KG1 (cell line): ENCODE measurements around the gene RXRB.
"Not testable (repeated sequence)": the region's sequence is repeated elsewhere in the genome, so short reads cannot be mapped to it uniquely, and the experiment has no call there.

Experiments
- DNase-seq: peaks from one replicate; lab custom pipeline; 2025; lab: John Stamatoyannopoulos, UW

Gene RXRB

GRCh38 chr6:33200219-33201146 is at the start of gene RXRB, which contains the start of gene SLC39A7:
Gene RXRB, minus strand, starts transcription at chr6:33200665. Its CDS starts 189 bp downstream, at chr6:33200476.
Gene SLC39A7, plus strand, starts transcription at chr6:33200867. Its CDS starts 379 bp downstream, at chr6:33201246.
- DNase-seq = peak; percentile 99

DNA sequence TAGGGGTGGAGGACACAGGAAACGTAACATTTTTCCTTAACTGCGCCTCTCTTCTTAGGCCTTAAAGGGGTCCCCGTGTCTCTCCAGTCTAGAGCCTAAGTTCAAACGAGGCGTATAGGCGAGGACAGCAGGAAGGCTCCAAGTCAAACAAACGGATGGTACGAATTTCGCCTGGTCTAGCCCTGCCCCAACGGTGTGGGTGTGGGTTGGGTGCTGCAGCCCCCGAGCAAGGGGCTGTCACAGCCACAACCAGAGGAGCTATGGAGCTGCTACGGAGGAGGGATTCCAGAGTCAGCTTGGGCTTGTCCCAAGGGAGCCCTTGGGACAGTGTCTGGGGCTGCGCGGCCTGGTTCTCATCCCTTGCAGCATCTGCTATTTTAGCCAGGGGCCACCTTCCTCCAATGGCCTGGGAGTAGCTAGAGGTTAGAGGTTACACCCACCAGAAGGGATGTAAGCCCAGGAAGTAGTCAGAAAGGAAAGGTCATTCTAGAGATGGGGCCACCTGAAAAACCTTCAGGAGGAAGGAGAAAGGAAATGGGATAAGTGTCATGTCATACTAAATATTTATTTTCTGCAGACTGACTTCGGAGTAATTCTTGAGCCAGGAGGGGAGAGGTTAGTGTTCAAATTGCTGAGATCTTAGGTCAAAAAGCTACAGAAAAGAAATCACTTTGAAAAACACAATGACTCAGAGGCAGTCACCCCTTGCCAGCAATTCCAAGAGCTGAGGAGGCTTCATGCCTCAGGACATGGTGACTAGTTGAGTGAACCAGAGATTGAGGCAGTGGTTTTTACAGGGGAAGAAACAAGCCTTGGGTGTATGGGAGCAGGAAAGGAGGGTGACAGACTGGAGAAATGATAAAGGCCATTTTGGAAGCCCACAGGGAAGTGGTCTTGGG is 49.5 kb upstream of the RXRB start:
- DNase-seq = no peak

DNA sequence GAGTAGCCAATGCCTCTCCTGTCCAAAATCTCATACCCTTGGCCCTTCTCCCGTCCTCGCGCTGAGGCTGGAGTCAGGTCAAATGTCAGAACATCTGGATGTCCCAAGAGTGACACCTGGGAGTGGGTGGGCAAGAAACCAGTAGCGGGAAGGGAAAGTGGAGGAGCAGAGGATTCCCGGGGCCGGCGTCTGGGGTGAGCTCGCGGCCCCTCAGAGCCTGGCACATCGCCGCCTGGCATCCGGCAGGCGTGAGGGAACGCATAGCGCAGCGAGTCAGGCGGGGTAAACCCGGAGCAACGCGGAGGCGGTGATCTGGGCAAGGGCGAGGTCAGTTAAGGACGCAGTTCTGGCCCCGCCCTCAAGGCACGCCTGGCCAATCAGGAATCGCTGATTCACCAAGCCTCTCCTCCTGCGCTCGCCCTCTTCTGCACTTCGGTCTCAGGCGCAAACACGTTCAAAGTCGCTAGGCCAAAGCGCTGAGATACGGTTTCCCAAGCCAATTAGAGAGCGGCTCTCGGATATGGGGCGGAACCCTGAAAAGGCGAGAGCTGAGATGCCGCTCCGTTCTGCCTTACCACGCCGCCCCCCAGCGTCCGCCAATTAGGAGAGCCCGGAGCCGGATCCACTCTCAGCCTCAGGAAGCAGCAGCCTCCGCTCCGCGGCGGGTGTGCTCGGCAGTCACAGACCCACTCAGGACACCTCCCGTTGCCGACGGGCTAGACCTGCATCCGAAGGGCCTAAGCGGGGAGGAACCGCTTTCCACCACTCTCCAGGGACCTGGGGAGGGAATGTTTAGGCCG is 48.7 kb upstream of the RXRB start:
- peak; percentile 99 for DNase-seq

DNA sequence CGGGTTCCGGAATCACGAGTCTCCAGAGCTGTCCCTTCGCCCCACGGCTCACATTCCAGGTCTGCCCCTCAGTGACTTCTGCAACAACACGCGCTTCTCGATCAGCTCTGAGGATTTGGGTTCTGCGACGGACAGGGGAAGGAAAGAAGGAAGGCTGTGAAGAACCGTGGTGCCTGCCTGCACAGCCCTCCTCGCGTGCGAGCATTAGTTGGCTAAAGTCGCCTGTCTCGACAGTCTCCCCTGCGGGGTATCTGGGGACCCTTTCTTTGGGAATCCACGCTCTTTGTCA is 48.1 kb upstream of the RXRB start:
- peak; percentile 76 for DNase-seq

DNA sequence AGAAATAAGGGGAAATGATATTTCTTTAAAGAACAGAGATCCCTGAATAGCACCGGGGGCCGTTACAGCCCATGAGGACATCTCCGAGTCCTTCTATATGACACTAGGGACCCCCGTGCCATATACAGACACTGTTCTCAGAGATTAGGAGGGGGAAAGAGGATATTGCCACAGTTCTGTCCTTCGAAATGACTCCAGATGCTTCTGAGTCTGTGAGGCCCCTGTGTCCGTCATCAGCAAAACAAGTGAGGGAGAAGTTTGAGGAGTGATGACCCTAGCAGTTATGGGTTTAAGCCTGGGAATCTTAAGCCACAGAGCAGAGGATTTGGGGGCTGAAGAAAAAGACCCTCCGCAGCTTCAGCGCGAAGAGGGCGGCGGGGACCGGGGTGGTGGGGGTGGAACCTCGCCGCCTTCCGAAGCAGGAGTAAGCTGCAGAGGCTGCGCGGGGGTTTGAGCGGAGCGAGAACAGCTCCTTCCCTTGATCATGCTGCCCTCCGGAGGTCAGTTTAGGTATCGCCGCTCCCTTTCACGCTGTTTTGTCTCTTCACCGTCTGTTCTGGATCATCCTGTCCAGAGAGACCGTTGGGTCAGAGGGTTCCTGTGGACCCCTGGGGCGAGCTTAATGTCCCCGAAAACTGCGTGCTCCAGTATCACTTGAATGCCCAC is 47.6 kb upstream of the RXRB start:
- DNase-seq = peak; percentile 76

DNA sequence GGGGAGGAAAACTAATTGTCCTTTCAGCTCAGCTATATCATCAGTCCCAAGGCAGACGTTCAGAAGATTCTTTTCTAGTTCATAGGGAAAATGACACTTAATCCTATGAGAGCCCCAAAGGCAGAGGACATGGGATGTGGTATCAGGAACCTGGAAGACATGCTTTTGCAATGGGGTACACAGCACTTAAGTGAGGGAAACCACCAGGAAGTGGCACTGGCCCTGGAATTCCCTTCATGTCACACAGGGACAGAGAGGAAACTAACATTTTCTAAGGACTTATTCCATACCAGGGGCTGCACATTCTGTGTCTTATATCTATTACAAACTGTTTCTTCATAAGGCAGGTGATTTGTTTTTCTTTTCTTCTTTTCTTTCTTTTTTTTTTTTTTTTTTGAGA is 43.0 kb upstream of the RXRB start:
- no peak for DNase-seq

DNA sequence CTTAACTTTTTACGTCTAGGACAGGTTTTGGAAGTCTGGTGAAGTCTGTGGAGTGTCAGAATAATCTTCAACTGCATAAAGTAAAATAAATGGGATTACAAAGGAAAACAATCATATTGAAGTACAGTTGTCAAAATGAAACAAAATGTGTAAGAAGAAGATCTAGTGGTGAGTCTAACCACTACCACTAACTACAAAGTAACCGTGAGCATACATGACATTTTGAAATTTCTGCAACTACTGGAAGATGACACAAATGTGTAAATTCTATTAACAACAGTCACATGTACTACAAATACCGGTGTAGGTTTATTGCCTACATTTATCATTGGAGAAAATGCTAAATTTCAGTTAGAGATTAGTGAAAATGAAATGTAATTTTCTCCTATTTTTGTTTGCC is 41.5 kb upstream of the RXRB start:
- no peak for DNase-seq

DNA sequence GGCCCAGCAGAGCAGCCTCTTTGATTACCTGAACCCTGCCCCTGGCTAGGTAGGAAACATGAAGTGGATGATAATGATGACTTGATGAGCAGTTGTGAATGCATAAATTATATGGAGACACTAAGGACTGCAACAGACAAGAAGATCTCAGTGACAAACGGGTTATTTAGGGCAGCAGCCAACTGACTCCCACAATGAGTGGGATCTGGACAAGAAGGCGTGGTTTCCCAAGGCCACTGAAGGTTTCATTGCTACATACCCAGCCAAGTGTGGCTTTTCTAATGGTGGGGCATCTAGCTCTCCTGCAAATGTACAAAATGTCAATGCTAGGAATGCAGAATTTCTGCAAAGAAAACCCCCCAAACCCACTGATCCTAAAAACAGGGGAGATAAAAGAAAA is 37.3 kb upstream of the RXRB start:
- no peak for DNase-seq

- no peak for DNase-seq
Observed at GRCh38 chr6:33236852-33237251, 36.4 kb upstream of the RXRB start.

GRCh38 chr6:33236328-33236727 is 35.9 kb upstream of the RXRB start:
- no peak for DNase-seq

DNA sequence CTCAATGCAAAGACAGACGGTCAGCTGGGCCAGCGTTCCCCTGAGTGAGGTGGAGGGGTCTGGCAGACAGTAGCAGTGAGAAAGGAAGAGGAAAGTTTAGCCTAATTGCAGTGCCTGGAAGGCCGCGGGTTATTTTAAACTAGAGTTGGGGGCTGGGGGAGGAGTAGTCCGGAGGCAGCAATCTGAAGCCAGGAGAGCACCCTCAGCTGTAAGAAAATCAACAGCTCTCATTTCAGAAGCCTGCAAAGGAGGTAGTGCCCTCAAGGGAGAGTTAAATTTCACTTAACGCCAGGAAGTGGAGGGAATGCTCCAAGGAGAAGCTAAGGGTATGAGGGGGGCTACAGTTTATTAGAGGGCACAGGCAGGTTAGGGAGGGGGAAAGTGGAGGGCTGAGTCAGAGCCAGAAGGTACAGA is 34.8 kb upstream of the RXRB start:
- no peak for DNase-seq

- DNase-seq = not testable (repeated sequence)
Observed at GRCh38 chr6:33226503-33227120, 26.1 kb upstream of the RXRB start.

- no peak for DNase-seq
Observed at GRCh38 chr6:33217681-33218080, 17.2 kb upstream of the RXRB start.

GRCh38 chr6:33217246-33217645 is 16.8 kb upstream of the RXRB start:
- no peak for DNase-seq

GRCh38 chr6:33216117-33216649 is 15.7 kb upstream of the RXRB start:
- no peak for DNase-seq

DNA sequence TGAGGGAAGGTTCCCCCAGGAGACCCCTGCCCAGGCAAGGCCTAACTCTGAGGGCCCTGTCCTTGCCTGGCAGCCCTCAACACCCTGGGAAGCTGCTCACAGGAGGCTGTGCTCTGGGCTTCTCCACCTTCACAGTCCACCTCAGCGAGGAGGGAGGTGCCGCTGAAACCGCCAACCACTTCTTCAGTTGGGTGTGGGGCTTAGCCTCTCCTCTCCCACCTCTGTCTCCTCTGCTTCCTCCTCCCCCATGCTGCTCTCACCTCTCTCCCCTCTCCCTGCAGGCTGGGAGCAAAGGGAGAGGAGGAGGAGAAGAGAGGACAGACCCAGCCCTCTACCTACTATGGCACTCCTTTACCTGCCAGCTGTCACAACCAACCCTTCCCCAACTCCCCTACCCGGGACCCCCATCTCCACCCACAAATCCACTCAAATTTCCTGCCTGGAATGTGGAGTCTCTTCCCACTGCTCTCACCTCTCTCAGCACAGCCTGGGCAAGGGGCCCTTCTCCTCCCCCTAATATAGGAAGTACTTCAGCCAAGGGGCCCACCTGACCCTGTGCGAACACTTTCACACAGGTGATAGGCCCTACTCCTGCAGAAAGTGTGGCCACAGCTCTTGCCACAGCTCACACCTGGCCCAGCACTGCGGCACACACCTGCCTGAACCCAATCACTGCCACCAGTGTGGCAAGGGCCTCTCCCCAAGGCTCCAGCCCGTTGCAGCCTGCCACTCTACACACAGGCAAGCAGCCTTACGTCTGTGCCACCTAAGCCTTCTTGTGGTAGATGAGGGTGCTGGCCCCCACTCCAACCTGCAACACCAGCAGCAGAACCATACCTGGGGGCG is 15.0 kb upstream of the RXRB start:
- DNase-seq = no peak

- no peak for DNase-seq
Observed at GRCh38 chr6:33213989-33214335, 13.5 kb upstream of the RXRB start.

- DNase-seq = no peak
Observed at GRCh38 chr6:33213166-33213988, 12.9 kb upstream of the RXRB start.

- no peak for DNase-seq
Observed at GRCh38 chr6:33212857-33213165, 12.3 kb upstream of the RXRB start.
